VCaP (cell line): Measurements from ENCODE around the gene OPRM1.
"Not testable (repeated sequence)": the region's sequence is repeated elsewhere in the genome, so short reads cannot be mapped to it uniquely, and the experiment has no call there.

Experiments
- H3K27ac ChIP-seq: fragments of 450-650 bp; 2 replicates; pipeline ENCODE4 v1.5.1; 2017
- TF ChIP-seq, protein P1 (sequence below): fragments of 450-650 bp; conservative IDR thresholded peaks from 2 replicates; pipeline ENCODE4 v1.5.1; 2017; ENCODE audit warnings: mild to moderate bottlenecking, moderate library complexity

OPRM1 gene

DNA sequence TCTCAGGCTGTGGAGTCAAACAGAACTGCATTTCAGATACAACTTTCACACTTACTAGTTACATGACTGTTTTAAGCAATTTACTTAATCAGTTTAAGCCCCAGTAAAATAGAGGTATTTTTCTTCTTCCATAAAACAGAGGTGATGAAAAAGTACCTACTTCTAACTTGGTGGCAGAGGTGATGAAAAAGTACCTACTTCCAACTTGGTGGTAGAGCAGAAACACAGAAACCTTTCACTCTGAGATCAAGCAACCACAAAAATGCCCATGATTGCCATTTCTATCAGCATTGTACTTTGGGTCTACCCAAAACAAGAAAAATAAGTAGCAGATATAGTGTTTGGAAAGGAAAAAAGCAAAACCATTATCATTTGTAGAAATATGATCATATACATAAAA, 148.7 kb downstream of the OPRM1 start:
- peak overlapping the region; percentile 62 for H3K27ac ChIP-seq
- TF ChIP-seq, protein P1, sequence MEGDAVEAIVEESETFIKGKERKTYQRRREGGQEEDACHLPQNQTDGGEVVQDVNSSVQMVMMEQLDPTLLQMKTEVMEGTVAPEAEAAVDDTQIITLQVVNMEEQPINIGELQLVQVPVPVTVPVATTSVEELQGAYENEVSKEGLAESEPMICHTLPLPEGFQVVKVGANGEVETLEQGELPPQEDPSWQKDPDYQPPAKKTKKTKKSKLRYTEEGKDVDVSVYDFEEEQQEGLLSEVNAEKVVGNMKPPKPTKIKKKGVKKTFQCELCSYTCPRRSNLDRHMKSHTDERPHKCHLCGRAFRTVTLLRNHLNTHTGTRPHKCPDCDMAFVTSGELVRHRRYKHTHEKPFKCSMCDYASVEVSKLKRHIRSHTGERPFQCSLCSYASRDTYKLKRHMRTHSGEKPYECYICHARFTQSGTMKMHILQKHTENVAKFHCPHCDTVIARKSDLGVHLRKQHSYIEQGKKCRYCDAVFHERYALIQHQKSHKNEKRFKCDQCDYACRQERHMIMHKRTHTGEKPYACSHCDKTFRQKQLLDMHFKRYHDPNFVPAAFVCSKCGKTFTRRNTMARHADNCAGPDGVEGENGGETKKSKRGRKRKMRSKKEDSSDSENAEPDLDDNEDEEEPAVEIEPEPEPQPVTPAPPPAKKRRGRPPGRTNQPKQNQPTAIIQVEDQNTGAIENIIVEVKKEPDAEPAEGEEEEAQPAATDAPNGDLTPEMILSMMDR = no peak

DNA sequence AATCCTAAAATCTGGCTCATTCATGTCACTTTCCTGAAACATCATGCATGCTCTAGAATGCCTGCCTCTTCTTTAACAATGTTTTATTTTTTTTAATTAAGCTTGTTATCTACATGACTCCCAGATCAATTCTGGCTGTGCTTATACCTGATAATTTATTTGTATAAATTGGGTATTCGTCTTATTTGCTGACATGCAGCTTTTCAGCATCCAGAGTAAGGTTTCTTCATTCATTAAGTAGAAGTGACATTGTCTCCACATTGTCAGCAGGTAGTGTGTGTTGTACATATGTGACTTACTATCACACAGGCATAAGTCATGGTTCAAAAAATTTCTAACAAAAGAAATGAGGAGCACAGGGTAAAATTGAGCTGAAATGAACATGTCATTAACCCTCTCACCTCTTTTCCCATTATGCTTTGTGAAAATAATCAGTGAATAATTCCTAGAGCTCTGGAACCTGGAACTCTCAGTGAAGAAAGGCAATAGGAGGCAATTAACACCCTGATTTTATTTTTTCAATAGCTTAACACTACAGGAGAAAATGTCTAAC, 157.4 kb downstream of the OPRM1 start:
- H3K27ac ChIP-seq = no peak overlapping the region
- TF ChIP-seq, protein P1 = no peak

DNA sequence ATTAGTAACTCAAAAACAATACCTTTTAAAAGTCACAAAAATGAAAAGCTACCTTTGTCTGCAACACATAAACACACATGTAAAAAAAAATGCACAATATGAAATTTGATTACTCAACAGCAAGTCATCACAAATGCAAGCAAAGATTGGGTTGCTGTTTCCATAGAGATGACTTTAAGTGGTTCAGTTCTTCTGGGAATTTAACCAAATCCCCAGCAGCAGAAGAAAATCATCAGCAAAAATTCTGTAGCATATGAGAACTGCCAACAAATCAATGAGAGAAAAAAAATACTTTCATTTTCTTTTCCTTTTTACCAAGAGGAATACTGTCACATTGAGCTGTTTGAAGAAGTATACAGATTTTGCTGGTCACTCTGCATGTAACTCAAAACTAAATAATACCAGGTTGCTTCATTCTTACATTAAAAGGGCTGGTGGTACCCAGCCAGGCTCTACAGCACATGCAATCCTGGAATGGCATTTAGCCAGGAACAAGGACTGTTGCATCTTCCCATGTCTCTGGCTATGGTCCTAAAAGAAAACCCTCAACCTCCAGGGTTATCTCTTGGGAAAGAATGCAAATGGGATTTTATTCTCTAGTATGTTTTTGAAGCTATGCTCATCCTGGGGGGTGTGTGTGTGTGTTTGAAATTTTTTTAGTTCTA, 158.3 kb downstream of the OPRM1 start:
- TF ChIP-seq, protein P1 = no peak
- H3K27ac ChIP-seq = no peak overlapping the region

DNA sequence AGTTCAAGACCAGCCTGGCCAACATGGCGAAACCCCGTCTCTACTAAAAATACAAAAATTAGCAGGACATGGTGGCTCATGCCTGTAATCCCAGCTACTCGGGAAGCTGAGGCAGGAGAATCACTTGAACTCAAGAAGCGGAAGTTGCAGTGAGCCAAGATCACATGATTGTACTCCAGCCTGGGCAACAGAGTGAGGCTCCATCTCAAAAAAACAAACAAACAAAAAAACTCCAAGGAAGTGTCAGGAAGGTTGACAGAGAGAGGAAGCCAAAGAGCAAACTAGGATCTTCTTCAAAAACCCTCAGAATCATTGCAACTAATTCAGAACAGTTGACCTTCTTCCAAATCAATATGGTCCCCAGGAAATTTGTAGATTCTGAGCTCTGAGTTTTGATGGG, 162.6 kb downstream of the OPRM1 start:
- H3K27ac ChIP-seq = not testable (repeated sequence)

DNA sequence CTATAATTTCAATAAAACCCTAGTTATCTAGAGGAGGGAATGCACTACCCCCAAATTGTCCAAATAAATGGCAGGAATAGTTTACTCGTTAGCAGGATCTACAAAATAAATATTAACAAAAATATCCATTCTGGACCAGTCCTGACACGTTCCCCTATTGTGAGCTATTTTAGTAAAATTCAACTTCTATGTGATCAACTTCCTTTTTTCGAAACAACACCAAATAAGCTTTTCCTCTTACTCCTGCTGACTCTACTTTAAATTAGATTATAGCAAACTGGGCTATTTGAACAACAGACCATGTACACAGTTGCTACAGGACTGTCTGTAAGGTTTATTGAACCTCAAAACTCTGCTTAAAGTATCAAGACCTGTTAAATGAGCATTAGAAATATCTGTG, 163.3 kb downstream of the OPRM1 start:
- no peak overlapping the region for H3K27ac ChIP-seq
- TF ChIP-seq, protein P1 = no peak

DNA sequence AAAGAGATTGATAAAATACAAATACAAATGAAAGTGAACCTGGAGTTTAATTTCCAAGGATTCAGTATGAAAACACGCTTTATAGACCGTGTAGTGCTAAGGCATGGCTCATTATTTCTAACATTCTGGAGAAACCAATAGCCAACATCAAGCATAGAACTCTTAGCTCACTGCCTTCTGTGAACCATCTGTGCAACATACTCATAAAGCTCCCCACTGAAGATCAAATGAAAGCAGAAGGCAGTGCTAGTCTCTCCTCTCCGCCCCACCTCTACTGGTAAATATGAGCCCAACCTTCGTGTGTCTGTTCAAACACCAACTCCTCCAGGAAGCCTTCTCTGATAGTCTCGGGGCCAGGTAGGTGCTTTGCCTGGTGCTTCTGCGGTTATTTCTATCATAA, 163.9 kb downstream of the OPRM1 start:
- TF ChIP-seq, protein P1 = no peak
- no peak overlapping the region for H3K27ac ChIP-seq

DNA sequence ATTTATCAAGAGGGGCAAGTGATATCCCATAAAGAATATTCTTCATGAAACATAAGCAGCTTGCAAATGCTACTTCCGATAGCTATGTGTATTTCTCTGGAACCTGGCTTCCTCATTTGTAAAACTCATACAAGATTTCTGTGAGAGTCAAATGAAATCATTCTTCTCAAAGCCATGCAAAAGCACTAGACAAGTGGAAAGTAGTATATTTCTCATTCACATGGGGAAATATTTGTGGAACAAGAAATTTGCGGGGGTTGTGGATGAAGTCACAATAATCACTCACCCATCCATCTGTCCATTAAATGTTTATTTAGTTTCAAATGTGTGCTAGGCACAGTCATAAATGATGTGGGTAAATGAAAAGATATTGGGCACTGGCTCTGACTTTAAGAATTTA, 167.1 kb downstream of the OPRM1 start:
- H3K27ac ChIP-seq = no peak overlapping the region
- TF ChIP-seq, protein P1 = no peak

DNA sequence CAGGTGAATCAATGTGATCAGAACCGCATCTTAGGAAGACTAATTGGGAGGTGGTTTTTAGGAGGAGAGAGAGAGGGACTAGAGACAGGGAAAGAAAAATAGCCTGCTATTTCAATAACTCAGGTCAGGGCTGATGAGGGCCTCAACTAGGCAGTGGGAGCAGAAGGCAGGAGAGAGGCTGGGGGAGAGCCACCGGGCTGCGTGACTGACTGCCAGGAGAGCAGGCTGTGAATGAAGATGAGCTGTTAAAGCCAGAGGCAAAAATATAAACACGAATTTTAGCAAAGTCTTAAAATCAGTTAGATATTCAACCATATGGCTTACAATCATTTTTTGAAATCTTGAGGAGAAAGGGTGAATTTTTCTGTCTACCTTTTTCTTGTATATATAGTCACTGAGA, 168.0 kb downstream of the OPRM1 start:
- TF ChIP-seq, protein P1 = no peak
- H3K27ac ChIP-seq = no peak overlapping the region
